ENCODE results near the gene TFDP1.

TFDP1 gene

DNA sequence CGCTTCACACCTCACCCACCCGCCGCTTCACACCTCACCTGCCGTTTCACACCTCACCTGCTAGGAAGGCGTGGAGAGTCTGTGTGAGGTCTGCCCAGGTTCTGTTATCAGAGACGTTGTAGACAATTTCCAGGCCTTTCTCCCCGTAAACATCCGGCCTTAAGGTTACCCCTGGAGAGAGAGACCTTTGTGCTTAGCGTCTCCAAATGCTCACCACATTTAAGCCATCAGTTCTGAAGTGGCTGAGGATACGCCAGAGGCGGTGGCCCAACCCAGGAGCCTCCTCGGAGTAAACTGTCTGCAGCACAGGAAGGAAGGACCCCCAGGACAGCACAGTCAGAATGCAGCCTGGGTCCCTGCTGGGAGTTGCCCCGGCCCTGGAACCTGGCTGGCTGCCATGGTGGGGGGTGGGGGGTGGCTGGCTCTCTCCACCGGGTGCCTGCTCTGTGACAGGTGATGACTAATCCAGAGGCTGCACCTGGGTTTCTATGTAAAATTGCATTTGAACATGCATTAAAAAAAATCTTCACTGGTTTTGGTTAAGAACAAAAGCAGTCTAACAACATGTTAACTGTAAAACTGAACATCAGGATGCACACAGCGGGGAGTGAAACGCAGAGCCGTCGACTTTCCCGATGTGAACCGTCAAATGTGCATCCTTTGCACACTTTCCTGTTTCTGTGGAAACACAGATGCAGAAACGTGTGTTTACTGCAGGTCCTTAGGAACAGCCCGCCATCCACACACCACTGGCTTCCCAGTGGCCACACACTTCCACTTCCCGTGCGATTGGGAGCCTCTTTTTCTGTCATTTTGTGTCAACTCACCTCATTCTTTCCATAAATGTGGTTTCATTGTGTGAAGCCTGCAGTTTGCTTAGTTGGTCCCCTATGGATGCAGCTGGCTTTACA is 69.0 kb downstream of the TFDP1 start:
- POLR2A ChIA-PET (ENCODE audit: low non-redundant PET): no interaction called here
- no peak overlapping the region for H3K27ac ChIP-seq
- CTCF ChIA-PET: no interaction called here
- no peak for TF ChIP-seq CTCF (conservative IDR thresholded peaks at IDR 0.05; ENCODE audit: low read depth)
- DNase-seq (ENCODE audit: low spot score): no peak

DNA sequence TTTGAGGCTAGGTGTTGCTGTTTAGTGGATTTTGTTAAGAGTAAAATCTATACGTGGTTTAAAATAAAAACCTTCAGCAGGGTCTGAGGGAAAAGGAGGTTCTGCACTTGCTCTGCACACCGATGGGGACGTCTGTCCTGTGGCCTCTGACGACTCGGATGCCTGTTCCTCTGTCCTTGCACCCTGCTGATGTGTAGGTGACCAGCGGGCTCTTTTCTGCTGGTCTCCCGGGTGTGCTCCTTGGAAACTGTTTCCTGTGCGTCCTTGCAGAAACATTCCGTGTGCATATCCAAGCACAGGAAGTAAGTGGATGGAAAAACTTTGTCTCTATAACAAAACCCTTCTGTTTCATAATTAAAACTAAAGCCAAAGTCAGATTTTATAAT is 69.6 kb downstream of the TFDP1 start:
- no peak overlapping the region for H3K27ac ChIP-seq
- no peak for TF ChIP-seq CTCF (conservative IDR thresholded peaks at IDR 0.05; ENCODE audit: low read depth)
- ChIA-PET POLR2A (ENCODE audit: low non-redundant PET) (no interaction called here), CTCF (no interaction called here)
- no peak for DNase-seq (ENCODE audit: low spot score)

DNA sequence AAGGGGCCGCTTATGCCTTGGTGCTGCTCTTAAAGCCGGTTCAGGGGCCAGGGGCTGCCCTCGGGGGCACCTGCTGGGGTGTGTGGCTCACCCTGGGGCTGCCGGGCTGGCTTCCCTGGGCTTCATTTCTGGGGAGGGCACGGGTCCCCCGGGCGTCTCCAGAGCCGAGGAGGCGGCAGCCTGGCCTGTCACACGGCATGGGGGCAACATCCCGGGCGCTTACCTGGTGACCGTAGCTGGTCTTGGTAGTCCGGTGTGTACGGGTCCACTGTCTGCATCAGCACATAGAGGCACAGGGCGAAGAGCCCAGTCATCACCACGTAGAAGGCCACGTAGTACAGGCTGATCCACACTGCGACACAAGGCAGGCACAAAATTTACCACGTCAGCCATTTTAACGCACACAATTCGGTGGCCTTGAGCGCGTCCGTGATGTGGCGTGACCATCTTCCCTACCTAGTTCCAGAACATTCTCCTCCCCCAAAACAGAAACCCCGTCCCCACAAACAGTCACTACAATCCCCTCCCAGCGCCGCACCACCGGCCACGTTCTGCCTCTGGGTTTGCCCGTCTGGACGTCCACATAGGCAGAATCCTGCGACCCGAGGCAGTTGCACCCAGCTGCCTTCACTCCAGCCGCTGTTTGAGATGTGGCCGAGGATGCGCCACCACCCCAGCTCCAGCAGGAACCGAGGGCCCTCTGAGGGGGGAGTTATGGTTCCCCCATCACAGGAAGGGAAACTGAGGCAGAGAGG is 70.2 kb downstream of the TFDP1 start:
- no peak for DNase-seq (ENCODE audit: low spot score)
- TF ChIP-seq CTCF (conservative IDR thresholded peaks at IDR 0.05; ENCODE audit: low read depth): no peak
- POLR2A ChIA-PET (ENCODE audit: low non-redundant PET): no interaction called here
- CTCF ChIA-PET: interaction anchor here (0.6 kb wide), 1 partner anchor 292 kb away, joined by 3 read pairs; no protein-coding TSS in a partner anchor
- no peak overlapping the region for H3K27ac ChIP-seq

DNA sequence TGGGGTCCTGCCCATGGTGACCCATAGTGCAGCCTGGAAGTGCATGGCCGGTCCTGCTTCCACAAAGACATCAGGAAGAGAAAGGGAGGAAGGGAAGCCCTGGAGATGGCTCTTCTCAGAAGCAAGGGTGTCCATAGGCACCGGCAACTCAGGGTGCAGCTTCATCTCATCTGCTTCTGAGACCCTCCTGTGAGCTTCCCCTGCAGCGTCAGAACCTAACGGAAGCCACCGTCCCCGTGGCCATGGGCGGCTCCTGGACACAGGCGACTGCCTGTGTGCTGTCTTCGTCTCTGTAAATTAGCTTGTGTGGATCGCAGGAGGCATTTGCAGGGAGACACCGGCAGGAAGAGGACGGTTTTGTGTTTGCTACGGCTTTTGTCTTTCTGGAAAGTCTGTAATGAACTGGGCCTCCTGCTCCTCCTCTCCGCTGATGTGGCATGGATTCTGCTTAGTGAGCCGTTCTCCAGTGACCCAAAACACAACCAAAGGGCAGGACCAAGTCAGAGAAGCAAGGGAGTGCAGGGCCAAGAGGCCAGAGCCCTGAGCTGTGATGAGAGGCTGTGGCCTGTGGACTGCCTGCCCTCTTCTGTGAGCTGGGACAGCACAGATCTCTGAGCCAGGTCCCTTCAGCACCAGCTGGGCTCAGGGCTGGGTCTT is 70.9 kb downstream of the TFDP1 start:
- no peak overlapping the region for H3K27ac ChIP-seq
- ChIA-PET CTCF (interaction anchor here (0.6 kb wide), 1 partner anchor 292 kb away, joined by 3 read pairs; no protein-coding TSS in a partner anchor), POLR2A (ENCODE audit: low non-redundant PET) (no interaction called here)
- no peak for DNase-seq (ENCODE audit: low spot score)
- TF ChIP-seq CTCF (conservative IDR thresholded peaks at IDR 0.05; ENCODE audit: low read depth): no peak

DNA sequence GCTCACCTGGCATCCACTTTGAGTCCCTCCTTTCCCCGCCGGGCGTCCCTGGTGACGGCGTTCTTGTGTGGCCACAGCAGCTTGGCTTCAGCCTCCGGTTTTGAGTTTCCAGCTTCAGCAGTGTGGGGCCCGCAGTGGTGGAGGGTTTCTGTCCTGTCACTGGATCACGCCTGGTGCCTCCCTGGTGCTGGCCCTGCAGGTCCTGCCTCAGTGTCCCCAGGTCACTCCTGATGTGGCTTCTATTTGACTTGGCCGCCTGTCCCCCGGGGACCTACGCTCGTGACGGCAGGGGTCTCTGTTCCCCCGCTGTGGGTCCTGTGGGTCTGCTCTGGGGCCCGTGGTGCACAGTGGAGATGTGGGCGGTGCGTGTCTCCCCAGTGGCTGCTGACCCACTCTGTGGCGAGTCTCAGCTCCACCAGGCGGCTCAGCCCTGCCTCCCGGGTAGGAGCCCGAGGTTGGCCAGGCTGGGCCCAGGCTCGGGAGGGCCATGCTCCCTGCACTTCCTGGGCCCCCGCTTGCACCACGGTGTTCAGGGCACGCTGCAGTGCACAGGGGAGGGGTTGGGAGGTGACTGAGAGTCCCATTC is 71.5 kb downstream of the TFDP1 start:
- no peak for TF ChIP-seq CTCF (conservative IDR thresholded peaks at IDR 0.05; ENCODE audit: low read depth)
- POLR2A ChIA-PET (ENCODE audit: low non-redundant PET): no interaction called here
- no peak for DNase-seq (ENCODE audit: low spot score)
- H3K27ac ChIP-seq: no peak overlapping the region
- CTCF ChIA-PET: no interaction called here

Measured in RWPE1 (cell line).